GM19025 (cell line): ENCODE measurements around the gene COL18A1.
"Not testable (repeated sequence)": the region's sequence is repeated elsewhere in the genome, so short reads cannot be mapped to it uniquely, and the experiment has no call there.

Experiments used
- ATAC-seq: cut with Tn5 transposase; IDR thresholded peaks from one replicate; pipeline ENCODE4 v1.9.1; 2021; ENCODE audit warnings: mild to moderate bottlenecking, low read depth, moderate library complexity; ENCODE audit not compliant: unreplicated experiment

The COL18A1 gene

GRCh38 chr21:45435405-45435981, 30.5 kb downstream of the COL18A1 start:
- no peak for ATAC-seq

GRCh38 chr21:45436351-45437065, 31.5 kb downstream of the COL18A1 start:
- no peak for ATAC-seq

- not testable (repeated sequence) for ATAC-seq
These were observed 32.9 kb downstream of the COL18A1 start for GRCh38 chr21:45437844-45438243.

GRCh38 chr21:45438391-45439145, 33.6 kb downstream of the COL18A1 start:
- ATAC-seq: no peak

DNA sequence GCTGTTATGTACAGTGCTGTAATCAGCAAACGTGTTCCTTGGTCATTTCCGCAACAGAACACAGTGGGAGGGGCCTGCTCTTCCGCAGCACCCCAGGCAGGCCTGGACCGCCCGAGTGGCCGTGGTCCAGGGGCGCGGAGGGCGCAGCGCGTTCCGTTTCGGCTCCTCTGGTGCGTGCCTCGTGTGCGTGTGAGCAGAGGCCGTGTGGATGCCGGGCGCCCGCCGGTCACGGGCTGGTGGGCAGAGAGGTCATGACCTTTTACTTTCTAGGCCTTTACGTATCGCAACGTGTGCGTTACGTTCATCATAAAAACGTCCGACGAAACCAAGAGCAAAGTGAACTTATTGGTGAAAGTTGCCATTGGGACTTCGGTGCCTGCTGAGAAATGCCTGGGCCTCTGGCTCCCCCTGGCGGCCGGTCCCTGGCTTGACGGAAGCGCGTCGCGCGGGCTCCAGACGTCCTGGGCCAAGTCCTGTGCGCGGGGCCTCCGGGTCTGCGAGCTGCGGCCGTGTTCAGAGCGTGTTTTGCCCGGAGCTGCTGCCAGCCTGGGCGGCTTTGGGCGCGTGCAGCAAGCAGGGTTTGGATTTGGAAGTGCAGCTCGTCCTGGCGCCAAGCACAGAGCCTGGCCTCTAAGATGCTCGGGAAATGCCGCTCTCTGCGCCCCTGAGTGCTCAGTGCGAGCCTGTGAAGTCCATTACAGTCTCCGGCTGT, 34.4 kb downstream of the COL18A1 start:
- ATAC-seq: no peak

- no peak for ATAC-seq
These were observed 35.0 kb downstream of the COL18A1 start for GRCh38 chr21:45439901-45440461.

DNA sequence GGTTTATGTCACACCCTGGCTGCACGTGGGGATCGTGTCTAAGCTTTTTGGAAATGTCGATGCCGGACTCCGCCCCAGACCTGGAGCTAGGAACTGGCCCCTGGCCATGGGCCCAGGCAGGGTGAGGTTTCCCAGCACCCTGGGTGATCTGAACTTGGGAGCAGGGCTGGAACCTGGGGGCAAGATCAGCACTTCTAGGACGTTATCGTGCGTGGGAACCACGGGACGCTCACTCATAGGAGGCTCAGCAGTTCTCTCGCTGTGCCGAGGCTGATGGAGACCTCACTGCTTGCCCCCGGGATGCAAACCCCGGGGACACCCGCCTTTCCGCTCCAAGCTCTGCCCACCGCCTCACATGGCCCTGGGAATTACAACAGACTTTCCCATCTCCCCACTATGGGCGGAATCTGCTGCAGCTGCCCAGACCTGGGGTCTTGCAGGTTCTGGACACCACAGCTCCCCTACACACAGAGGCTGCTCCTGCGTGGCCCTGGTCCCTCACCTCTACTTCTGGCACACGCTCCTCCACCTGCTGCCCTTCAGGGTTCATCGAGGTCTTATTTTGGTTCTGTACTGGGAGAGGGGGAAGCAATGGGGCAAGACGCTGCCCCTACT, 35.9 kb downstream of the COL18A1 start:
- no peak for ATAC-seq

- no peak for ATAC-seq
These were observed 36.7 kb downstream of the COL18A1 start for GRCh38 chr21:45441431-45442255.

DNA sequence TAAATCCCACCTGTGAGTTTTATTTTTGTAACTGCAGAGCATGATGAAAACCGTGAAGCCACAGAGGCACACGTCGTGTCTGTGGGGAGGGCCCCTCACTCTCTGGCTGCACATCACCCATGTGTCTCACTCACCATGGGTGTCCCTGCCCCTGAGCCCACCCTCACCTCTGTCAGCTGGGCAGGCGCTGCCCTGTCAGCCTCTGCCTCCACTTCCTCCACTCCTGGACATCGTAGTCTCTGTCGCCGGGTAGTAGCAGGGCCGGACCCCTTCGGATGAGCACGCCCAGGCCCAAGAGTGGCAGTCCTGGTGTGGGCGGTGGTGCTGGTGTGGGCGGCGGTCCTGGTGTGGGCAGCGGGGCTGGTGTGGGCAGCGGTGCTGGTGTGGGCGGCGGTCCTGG, 37.3 kb downstream of the COL18A1 start:
- no peak for ATAC-seq

DNA sequence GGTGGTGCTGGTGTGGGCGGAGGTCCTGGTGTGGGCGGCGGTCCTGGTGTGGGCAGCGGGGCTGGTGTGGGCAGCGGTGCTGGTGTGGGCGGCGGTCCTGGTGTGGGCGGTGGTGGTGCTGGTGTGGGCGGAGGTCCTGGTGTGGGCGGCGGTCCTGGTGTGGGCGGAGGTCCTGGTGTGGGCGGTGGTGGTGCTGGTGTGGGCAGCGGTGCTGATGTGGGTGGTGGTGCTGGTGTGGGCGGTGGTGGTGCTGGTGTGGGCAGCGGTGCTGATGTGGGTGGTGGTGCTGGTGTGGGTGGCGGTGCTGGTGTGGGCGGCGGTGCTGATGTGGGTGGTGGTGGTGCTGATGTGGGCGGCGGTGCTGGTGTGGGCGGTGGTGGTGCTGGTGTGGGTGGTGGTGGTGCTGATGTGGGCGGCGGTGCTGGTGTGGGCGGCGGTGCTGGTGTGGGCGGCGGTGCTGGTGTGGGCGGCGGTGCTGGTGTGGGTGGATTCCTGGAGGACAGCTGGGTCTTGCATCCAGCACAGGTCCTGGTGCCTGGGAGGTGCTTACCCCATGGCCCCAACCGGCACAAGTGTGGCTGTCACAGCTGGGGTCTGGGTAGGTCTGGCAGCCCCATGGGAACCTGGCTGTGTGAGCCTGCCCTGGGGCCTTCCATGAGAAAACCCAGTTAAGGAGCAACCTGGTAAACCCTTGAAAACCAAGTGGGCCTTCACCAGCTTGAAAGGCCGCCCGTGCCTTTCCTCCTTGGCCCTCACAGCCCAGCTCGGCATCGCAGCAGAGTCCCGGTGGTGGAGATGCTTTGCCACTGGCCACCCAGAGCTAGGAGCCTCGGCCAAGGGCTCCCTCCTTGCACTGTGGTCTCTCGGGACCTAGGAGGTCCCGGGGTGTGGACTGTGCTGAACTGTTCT, 38.0 kb downstream of the COL18A1 start:
- ATAC-seq: not testable (repeated sequence)

GRCh38 chr21:45443595-45444181, 38.7 kb downstream of the COL18A1 start:
- no peak for ATAC-seq

GRCh38 chr21:45444385-45444784, 39.4 kb downstream of the COL18A1 start:
- no peak for ATAC-seq

DNA sequence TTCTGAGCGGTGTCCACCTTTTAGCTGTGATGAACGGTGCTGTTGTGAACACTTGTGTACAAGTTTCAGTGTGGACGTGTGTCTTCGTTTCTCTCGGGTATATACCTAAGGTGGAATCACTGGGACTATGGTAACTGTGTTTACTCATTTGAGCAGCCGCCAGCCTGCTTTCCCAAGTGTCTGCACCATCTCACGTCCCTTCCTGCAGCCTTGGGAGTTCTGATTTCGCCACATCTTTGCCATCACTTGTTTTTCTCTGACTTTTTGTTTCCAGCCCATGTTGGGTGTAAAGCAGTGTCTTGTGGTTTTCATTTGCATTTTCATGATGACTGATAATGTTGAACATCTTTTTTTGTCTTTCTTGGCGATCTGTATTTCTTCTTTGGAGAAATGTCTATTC, 40.4 kb downstream of the COL18A1 start:
- no peak for ATAC-seq

GRCh38 chr21:45447821-45448220, 42.9 kb downstream of the COL18A1 start:
- no peak for ATAC-seq

- no peak for ATAC-seq
These were observed 43.4 kb downstream of the COL18A1 start for GRCh38 chr21:45448283-45448809.

- no peak for ATAC-seq
These were observed 44.1 kb downstream of the COL18A1 start for GRCh38 chr21:45448810-45449657.
